Activated CD8-positive, alpha-beta T cell treated with anti-CD3 and anti-CD28 coated beads for 36 hours (primary cell): ENCODE results near the gene MINDY3. TPM values are rescaled to one million over a fixed set of nuclear protein-coding genes. Genes with fewer than 3 reads are reported as not detected.

Source experiments
- ATAC-seq: fragments of 200-7000 bp; cut with Tn5 transposase; one replicate; pipeline ENCODE4 v1.10.0; 2021; ENCODE audit warnings: mild to moderate bottlenecking, moderate library complexity
- CTCF ChIA-PET: fragments of 350-600 bp; sonication (Branson Sonifier 250); formaldehyde crosslinking; loops from one replicate; lab custom pipeline; 2021; ENCODE audit warnings: antibody characterized with exemption; lab: Charles Lee
- POLR2A ChIA-PET: fragments of 350-600 bp; sonication (Branson Sonifier 250); formaldehyde crosslinking; loops from one replicate; lab custom pipeline; 2021; ENCODE audit warnings: antibody characterized with exemption; lab: Charles Lee
- DNase-seq: peaks from one replicate; pipeline ENCODE4 v3.0.0-alpha.2; 2020
- H3K27ac Mint-ChIP-seq: one replicate; pipeline ENCODE4 v1.8.0; 2021; ENCODE audit warnings: mild to moderate bottlenecking, mixed read lengths
- H3K27me3 Mint-ChIP-seq: one replicate; pipeline ENCODE4 v1.8.0; 2021; ENCODE audit warnings: mixed read lengths
- H3K36me3 Mint-ChIP-seq: one replicate; pipeline ENCODE4 v1.8.0; 2021; ENCODE audit warnings: low read depth, mixed read lengths
- H3K4me1 Mint-ChIP-seq: one replicate; pipeline ENCODE4 v1.8.0; 2021; ENCODE audit warnings: low read depth, mixed read lengths
- H3K4me3 Mint-ChIP-seq: one replicate; pipeline ENCODE4 v1.8.0; 2021; ENCODE audit warnings: mild to moderate bottlenecking, moderate library complexity, mixed read lengths
- H3K9me3 Mint-ChIP-seq: one replicate; pipeline ENCODE4 v1.8.0; 2021; ENCODE audit warnings: mixed read lengths
- intact Hi-C: fragments of 100-400 bp; cut with micrococcal nuclease; formaldehyde crosslinking; loops from one replicate; pipeline ENCODE4 v1.10.0; 2022
- total RNA-seq, 2 experiments: library from RNA; stranded (reverse); gene quantifications; one replicate each; pipeline ENCODE4 v1.2.3, GENCODE V29; 2021
- TF ChIP-seq, protein P1 (sequence below): fragments of 200-600 bp; IDR thresholded peaks from one replicate; pipeline ENCODE4 v1.8.0; 2022; ENCODE audit warnings: antibody characterized with exemption, mild to moderate bottlenecking

Gene MINDY3
- total RNA-seq, 2 experiments from 2014 or later, result 12.0 to 14.6 TPM

DNA sequence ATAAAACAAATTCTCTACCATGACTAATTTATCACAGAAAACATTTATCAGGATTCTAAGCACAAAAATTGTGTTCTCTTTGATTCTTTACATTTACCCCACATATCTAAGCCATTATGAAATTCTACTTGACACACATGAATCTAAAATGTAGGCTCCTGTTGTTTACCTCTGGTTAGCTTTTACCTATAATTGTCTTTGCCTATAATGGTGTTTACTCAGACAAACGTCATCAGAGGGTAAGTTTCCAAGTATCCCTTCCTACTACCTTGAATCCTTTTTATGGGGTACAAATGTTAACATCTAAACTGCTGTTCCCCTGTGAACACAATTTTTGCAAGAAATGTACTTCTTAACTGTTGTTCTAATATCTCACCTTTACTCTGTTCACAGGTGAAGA, 63.5 kb downstream of the MINDY3 start:
- H3K4me1 Mint-ChIP-seq, result peaks cover 9% of the 10 kb centered on the region
- ATAC-seq, result no peak

DNA sequence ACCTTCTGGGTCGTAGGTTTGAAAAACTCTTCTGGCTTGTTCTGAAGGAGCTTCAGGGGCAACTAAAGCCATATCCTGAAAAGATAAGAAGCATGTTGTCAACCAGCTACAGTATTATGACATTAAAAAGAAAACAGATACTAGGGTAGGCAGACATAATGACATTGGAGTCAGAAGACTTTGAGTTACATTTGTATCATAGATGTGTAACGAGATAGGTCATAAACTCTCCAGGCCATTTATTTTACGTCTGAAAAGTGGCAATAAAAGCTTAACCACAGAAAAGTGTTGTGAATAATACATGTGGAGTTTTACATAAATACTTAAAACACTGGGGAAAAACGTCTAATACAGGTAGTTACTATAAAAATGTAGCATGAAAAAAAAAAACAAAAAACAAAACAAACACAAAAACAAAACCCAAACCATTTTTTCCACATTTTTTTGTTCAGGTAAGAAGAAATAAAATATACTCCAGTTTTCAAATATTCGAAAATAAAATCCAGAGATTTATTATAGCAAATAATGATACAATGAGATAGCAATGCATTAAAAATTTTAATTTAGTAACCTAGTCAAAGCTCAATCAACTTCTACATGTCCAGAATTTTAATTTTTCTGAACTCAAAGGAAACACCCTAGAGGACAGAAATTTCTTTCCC, 64.1 kb downstream of the MINDY3 start:
- no peaks in the 10 kb centered on the region for H3K27me3 Mint-ChIP-seq
- intact Hi-C loops, result no loop called here
- TF ChIP-seq, protein P1, sequence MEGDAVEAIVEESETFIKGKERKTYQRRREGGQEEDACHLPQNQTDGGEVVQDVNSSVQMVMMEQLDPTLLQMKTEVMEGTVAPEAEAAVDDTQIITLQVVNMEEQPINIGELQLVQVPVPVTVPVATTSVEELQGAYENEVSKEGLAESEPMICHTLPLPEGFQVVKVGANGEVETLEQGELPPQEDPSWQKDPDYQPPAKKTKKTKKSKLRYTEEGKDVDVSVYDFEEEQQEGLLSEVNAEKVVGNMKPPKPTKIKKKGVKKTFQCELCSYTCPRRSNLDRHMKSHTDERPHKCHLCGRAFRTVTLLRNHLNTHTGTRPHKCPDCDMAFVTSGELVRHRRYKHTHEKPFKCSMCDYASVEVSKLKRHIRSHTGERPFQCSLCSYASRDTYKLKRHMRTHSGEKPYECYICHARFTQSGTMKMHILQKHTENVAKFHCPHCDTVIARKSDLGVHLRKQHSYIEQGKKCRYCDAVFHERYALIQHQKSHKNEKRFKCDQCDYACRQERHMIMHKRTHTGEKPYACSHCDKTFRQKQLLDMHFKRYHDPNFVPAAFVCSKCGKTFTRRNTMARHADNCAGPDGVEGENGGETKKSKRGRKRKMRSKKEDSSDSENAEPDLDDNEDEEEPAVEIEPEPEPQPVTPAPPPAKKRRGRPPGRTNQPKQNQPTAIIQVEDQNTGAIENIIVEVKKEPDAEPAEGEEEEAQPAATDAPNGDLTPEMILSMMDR, result no peak
- ChIA-PET CTCF (interaction anchor here (0.7 to 1.4 kb wide), 2 partner anchors 9 to 76 kb away, joined by 3 read pairs; partner anchors contain the start of gene ITGA8), POLR2A (no interaction called here)
- no peak overlapping the region for H3K4me3 Mint-ChIP-seq
- peaks cover 9% of the 10 kb centered on the region for H3K4me1 Mint-ChIP-seq
- ATAC-seq (no peak), DNase-seq (no peak)
- H3K9me3 Mint-ChIP-seq, result no peaks in the 10 kb centered on the region
- H3K36me3 Mint-ChIP-seq, result peaks cover 27% of the 10 kb centered on the region
- H3K27ac Mint-ChIP-seq, result no peak overlapping the region

More for the DNA sequence above, 63.5 kb downstream of the MINDY3 start:
- POLR2A ChIA-PET, result no interaction called here
- Mint-ChIP-seq H3K27ac (no peak overlapping the region), H3K4me3 (no peak overlapping the region), H3K9me3 (peaks cover 1% of the 10 kb centered on the region), H3K36me3 (peaks cover 31% of the 10 kb centered on the region), H3K27me3 (no peaks in the 10 kb centered on the region)
- no peak for DNase-seq
- TF ChIP-seq, protein P1, result no peak
- CTCF ChIA-PET, result interaction anchor here (0.7 kb wide), 1 partner anchor 77 kb away, joined by 3 read pairs; the partner anchor contains the start of gene ITGA8
- intact Hi-C loops, result no loop called here

DNA sequence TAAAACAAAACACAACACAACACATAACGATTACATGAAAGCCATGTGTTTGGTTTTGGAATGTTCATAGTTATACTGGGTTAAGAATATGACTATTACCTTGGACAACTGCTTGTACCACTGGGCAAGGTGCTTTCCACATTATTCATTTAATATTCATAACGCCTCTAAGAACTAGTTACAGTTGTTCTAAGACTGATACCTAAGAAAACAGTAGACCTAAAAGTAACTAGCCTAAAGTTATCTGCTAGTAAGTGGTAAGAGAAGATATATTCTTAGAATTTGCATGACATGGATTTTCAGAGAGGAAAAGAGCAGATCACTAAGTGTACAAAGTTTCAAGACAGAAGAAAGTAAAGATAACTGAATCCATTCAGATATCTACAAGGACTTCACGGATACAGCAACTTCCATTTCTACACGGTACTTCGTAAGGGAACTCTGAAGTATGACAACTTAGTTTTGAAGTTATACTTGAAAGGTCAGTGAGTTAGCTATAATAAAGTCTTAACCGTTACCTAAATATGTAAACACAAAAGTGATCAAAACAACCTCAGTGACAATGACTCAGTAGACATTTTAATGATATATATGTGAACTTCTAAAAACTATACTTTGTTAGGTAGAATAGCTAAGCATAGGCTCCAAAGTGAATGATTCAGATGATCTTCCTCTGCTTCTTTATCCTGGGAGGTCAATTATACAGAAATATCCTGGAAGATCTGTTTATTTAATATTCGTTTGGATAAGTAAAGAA, 65.1 kb downstream of the MINDY3 start:
- DNase-seq (no peak), ATAC-seq (no peak)
- TF ChIP-seq, protein P1, result no peak
- ChIA-PET CTCF (interaction anchor here (1.4 kb wide), 1 partner anchor 10 kb away, joined by 3 read pairs; no protein-coding TSS in a partner anchor), POLR2A (no interaction called here)
- H3K36me3 Mint-ChIP-seq, result peaks cover 18% of the 10 kb centered on the region
- peaks cover 9% of the 10 kb centered on the region for H3K4me1 Mint-ChIP-seq
- H3K4me3 Mint-ChIP-seq, result no peak overlapping the region
- no peaks in the 10 kb centered on the region for H3K9me3 Mint-ChIP-seq
- peak overlapping the region; percentile 27 for H3K27ac Mint-ChIP-seq
- H3K27me3 Mint-ChIP-seq, result no peaks in the 10 kb centered on the region
- intact Hi-C loops, result no loop called here

DNA sequence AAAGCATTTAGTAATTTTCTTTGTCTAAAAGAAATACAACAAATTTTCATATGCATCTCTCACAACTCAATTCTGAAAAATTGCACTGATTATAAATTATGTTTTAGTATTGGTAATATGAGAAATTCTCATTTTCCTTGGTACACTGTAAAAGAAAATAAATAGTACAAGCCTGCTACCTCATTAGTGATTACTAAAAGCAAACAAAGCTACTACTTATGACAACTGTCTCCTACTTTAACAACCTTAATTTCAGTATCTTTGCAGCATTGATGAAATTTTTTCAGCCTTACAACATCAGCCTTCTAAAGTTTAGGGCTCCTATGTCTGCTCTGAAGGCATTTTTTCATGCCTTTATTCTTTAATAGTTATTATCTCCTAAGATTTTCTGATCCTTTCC, 65.7 kb downstream of the MINDY3 start:
- H3K27me3 Mint-ChIP-seq, result no peaks in the 10 kb centered on the region
- peak overlapping the region; percentile 27 for H3K27ac Mint-ChIP-seq
- peaks cover 12% of the 10 kb centered on the region for H3K4me1 Mint-ChIP-seq
- no peak overlapping the region for H3K4me3 Mint-ChIP-seq
- POLR2A ChIA-PET, result no interaction called here
- intact Hi-C loops, result no loop called here
- TF ChIP-seq, protein P1, result no peak
- DNase-seq (no peak), ATAC-seq (no peak)
- no peaks in the 10 kb centered on the region for H3K9me3 Mint-ChIP-seq
- CTCF ChIA-PET, result no interaction called here
- H3K36me3 Mint-ChIP-seq, result peaks cover 22% of the 10 kb centered on the region

DNA sequence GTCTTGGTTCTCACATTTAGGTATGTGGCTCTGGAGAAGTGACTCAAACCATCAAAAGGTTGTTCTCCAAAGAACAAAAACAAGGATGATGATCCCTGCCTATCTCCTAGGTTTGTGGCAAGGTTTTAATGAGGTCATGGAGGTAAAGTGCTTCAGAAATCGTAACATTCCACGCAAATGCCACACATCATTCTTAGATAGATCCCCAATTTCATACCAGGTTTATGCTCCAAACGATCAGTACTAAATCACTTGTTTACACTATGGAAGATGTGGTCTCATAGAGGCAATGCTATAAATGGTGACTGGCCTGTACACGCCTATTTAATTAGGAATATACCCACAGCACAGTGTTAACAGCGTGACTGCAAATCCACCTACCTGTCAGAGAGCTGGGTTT, 66.6 kb downstream of the MINDY3 start:
- TF ChIP-seq, protein P1, result no peak
- Mint-ChIP-seq H3K27me3 (no peaks in the 10 kb centered on the region), H3K27ac (no peak overlapping the region), H3K4me1 (peaks cover 12% of the 10 kb centered on the region), H3K9me3 (no peaks in the 10 kb centered on the region), H3K4me3 (no peak overlapping the region), H3K36me3 (peaks cover 24% of the 10 kb centered on the region)
- ChIA-PET POLR2A (no interaction called here), CTCF (no interaction called here)
- ATAC-seq (no peak), DNase-seq (no peak)
- intact Hi-C loops, result no loop called here
